ENCODE results near the gene FYN.

DNA sequence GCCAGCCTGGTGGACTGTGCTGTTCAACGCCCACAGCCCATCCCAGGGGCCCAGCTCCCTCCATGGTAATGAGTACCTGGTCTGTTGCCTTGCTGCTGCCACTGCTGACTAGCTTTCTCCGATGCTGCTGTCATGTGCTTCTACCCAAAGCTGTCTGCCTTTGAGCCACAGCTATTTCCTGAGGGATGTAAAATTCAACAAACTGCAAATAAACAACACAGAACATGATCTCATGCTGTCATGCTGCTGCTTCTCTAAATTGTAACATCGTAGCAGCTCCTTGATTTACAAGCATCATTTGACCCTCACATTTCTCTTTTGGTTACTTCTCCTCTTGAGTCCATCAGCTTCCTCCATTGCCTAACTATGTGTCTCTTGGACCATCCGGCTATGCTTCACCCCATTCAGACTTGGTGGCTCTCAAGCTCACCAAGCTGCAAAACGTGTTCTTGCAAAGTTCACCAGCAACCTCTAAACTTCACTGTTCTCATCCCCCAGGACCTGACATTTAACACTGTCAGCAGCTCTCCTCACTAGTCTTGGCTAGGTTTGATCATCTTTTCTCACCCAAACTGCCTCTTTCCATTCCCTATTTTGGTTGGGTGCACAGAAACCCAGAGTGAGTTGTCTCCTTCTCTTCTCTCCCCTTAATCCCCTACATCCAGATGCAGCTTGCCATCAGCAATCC, 54.6 kb downstream of the FYN start:
- TF ChIP-seq CTCF (IDR thresholded peaks at IDR 0.05; ENCODE audit: insufficient read depth, low read length, poor library complexity, severe bottlenecking) = no peak
- no peak for TF ChIP-seq EZH2phosphoT487 (conservative IDR thresholded peaks at IDR 0.05; ENCODE audit: low read length)

Measured in SU-DHL-6 (cell line).